GM12875 (cell line): ENCODE results near the gene ZNF221.

Experiments used
- H3K4me3 ChIP-seq: one replicate; pipeline ENCODE4 v1.5.1; 2011; ENCODE audit warnings: low read depth, low read length, control low read depth
- CTCF ChIP-seq: IDR thresholded peaks from 2 replicates; pipeline ENCODE4 v1.5.1; 2011; ENCODE audit warnings: low read depth, mild to moderate bottlenecking, control low read depth, inconsistent platforms, low read length, moderate library complexity, borderline replicate concordance; ENCODE audit not compliant: insufficient read depth

ZNF221 gene

DNA sequence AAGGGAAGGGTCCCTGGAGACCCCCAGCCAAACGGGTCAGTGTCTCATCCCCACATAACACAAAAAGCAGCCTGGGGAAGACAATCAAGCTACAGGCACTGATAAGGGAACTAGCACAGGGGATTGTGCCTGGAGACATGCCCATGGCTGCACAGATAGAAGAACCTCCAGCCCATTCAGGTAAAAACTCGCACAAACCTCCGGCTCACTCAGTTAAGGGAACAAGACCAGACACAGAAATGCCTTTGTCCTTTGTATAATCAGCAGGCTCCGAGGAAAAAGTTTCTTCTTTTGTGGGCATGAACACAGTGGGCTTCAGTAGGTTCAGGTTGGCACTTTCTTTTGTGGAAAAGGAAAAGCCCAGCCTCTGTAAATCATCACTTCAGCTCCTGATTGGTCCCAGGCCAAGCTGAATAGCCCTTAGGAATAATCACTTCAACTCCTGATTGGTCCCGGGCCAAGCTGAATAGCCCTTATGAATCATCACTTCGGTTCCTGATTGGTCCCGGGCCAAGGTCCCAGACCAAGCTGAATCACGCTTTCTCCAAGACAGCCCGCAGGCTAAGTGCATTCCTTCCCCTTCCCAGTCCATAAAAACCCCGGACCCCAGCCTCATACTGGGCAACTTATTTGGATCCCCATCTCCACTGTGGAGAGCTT lies 46.7 kb downstream of the ZNF221 start:
- no peak for TF ChIP-seq CTCF
- H3K4me3 ChIP-seq, result no peak overlapping the region

- H3K4me3 ChIP-seq, result peak overlapping the region; percentile 91
- TF ChIP-seq CTCF, result no peak
Observed at GRCh38 chr19:44002212-44002565, 51.2 kb downstream of the ZNF221 start.

- TF ChIP-seq CTCF, result no peak
- peak within 1 kb of the TSS; percentile 91 for H3K4me3 ChIP-seq
Observed at GRCh38 chr19:44002566-44003460, 51.8 kb downstream of the ZNF221 start, which contains the start of gene ZNF230. ZNF230 (plus strand) TSS chr19:44002957; CDS start chr19:44007079, 4,122 bp downstream.

- peak overlapping the region; percentile 91 for H3K4me3 ChIP-seq
- TF ChIP-seq CTCF, result no peak
Observed at GRCh38 chr19:44003461-44004009, 52.5 kb downstream of the ZNF221 start.

DNA sequence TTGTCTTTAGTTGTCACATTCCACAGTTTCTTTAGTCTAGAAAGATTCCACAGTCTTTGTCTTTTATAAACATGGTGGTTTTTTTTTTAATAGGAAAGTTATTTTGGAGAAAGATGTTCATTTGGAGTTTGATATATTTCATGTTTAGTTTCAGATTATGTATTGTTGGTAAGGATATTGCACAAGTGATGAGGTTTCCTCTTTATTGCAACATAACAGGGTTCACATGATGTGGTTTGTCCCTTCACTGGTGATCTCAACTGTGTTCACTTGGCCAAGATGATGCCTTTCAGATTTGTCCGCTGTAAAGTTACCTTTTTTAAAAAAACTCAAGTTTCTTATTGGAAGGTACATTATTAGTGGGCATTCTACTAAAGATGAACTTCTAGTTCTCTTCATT lies 54.9 kb downstream of the ZNF221 start:
- H3K4me3 ChIP-seq, result no peak overlapping the region
- no peak for TF ChIP-seq CTCF

- TF ChIP-seq CTCF, result no peak
- no peak overlapping the region for H3K4me3 ChIP-seq
Observed at GRCh38 chr19:44007473-44007872, 56.4 kb downstream of the ZNF221 start.
